Measurements from ENCODE around the gene ABHD4. TPM values are rescaled to one million over a fixed set of nuclear protein-coding genes. Genes with fewer than 3 reads are reported as not detected.

ABHD4 gene
- total RNA-seq, 5 donors from 2014 or later (not counting 1 experiment from before 2014, with no cell fraction given): 10.1 to 20.9 (median 17.3) TPM

GRCh38 chr14:22648506-22648905 is 50.4 kb downstream of the ABHD4 start:
- Mint-ChIP-seq H3K27ac (no peak overlapping the region), H3K4me1 (peaks cover 0 to 3% (median 0%) of the 10 kb centered on the region in 3 donors), H3K9me3 (no peaks in the 10 kb centered on the region), H3K4me3 (no peak overlapping the region), H3K36me3 (no peaks in the 10 kb centered on the region), H3K27me3 (no peaks in the 10 kb centered on the region)
- H3K9me3 ChIP-seq: no peaks in the 10 kb centered on the region
- H3K27me3 ChIP-seq (replicated peaks in 1 of 2; ENCODE audit: control insufficient read depth in 2 of 2, extremely low read depth in 1 of 2, insufficient read depth in 2 of 2, low read length in 1 of 2): no peaks in the 10 kb centered on the region
- CTCF ChIA-PET: interaction anchor here (0.5 to 0.8 kb wide), 3 partner anchors 49 to 240 kb away, joined by 3 to 6 read pairs (median 6); no protein-coding TSS in a partner anchor
- ATAC-seq (replicated peaks in 1 of 4): no peak
- no peaks in the 10 kb centered on the region for H3K36me3 ChIP-seq (ENCODE audit: control insufficient read depth in 2 of 2, extremely low read depth in 1 of 2, insufficient read depth in 1 of 2, low read length in 1 of 2)
- H3K4me3 ChIP-seq (ENCODE audit: control insufficient read depth in 1 of 2, extremely low read depth in 1 of 2, low read length in 1 of 2): no peak overlapping the region
- POLR2A ChIA-PET: interaction anchor here (0.6 to 1.1 kb wide), 2 partner anchors 8 to 59 kb away, joined by 4 to 7 read pairs; partner anchors contain the start of gene DAD1 (in 1 of the 2)
- no peaks in the 10 kb centered on the region for H3K4me1 ChIP-seq (ENCODE audit: control insufficient read depth in 1 of 2, extremely low read depth in 1 of 2, insufficient read depth in 2 of 2, low read length in 2 of 2)
- no CpG with 5 or more reads among the region's 2 CpGs for WGBS (ENCODE audit: insufficient coverage)
- no peak for DNase-seq
- no peak overlapping the region for H3K27ac ChIP-seq (ENCODE audit: low read length)

GRCh38 chr14:22650046-22650739 is 52.1 kb downstream of the ABHD4 start:
- Histone ChIP-seq H3K27ac (ENCODE audit: low read length) (no peak overlapping the region), H3K27me3 (replicated peaks in 1 of 2; ENCODE audit: control insufficient read depth in 2 of 2, extremely low read depth in 1 of 2, insufficient read depth in 2 of 2, low read length in 1 of 2) (no peaks in the 10 kb centered on the region), H3K36me3 (ENCODE audit: control insufficient read depth in 2 of 2, extremely low read depth in 1 of 2, insufficient read depth in 1 of 2, low read length in 1 of 2) (no peaks in the 10 kb centered on the region), H3K4me3 (ENCODE audit: control insufficient read depth in 1 of 2, extremely low read depth in 1 of 2, low read length in 1 of 2) (no peak overlapping the region), H3K9me3 (no peaks in the 10 kb centered on the region), H3K4me1 (ENCODE audit: control insufficient read depth in 1 of 2, extremely low read depth in 1 of 2, insufficient read depth in 2 of 2, low read length in 2 of 2) (no peaks in the 10 kb centered on the region)
- Mint-ChIP-seq H3K9me3 (no peaks in the 10 kb centered on the region), H3K27ac (no peak overlapping the region), H3K27me3 (no peaks in the 10 kb centered on the region), H3K36me3 (no peaks in the 10 kb centered on the region), H3K4me3 (no peak overlapping the region), H3K4me1 (no peaks in the 10 kb centered on the region)
- DNase-seq: no peak
- WGBS (ENCODE audit: insufficient coverage): 90% methylated on average over 3 of the region's 7 CpGs
- ChIA-PET CTCF (interaction anchor here in 1 of 2 donors (1.3 kb wide), 2 partner anchors 52 to 80 kb away, joined by 3 to 5 read pairs; partner anchors contain the start of gene ABHD4), POLR2A (no interaction called here)
- no peak for ATAC-seq (replicated peaks in 1 of 4)

GRCh38 chr14:22650960-22651521 is 52.9 kb downstream of the ABHD4 start:
- Histone ChIP-seq H3K36me3 (ENCODE audit: control insufficient read depth in 2 of 2, extremely low read depth in 1 of 2, insufficient read depth in 1 of 2, low read length in 1 of 2) (no peaks in the 10 kb centered on the region), H3K27me3 (replicated peaks in 1 of 2; ENCODE audit: control insufficient read depth in 2 of 2, extremely low read depth in 1 of 2, insufficient read depth in 2 of 2, low read length in 1 of 2) (no peaks in the 10 kb centered on the region), H3K9me3 (no peaks in the 10 kb centered on the region), H3K4me1 (ENCODE audit: control insufficient read depth in 1 of 2, extremely low read depth in 1 of 2, insufficient read depth in 2 of 2, low read length in 2 of 2) (no peaks in the 10 kb centered on the region), H3K27ac (ENCODE audit: low read length) (no peak overlapping the region), H3K4me3 (ENCODE audit: control insufficient read depth in 1 of 2, extremely low read depth in 1 of 2, low read length in 1 of 2) (no peak overlapping the region)
- Mint-ChIP-seq H3K27ac (no peak overlapping the region), H3K4me3 (no peak overlapping the region), H3K4me1 (no peaks in the 10 kb centered on the region), H3K27me3 (no peaks in the 10 kb centered on the region), H3K36me3 (no peaks in the 10 kb centered on the region), H3K9me3 (no peaks in the 10 kb centered on the region)
- WGBS (ENCODE audit: insufficient coverage): 60% methylated on average over 1 of the region's 3 CpGs
- ChIA-PET CTCF (interaction anchor here in 1 of 2 donors (0.5 to 1.3 kb wide), 3 partner anchors 52 to 833 kb away, joined by 3 to 5 read pairs (median 4); partner anchors contain the start of gene ABHD4), POLR2A (no interaction called here)
- no peak for ATAC-seq (replicated peaks in 1 of 4)
- no peak for DNase-seq

GRCh38 chr14:22651586-22651985 is 53.5 kb downstream of the ABHD4 start:
- no CpG with 5 or more reads among the region's 2 CpGs for WGBS (ENCODE audit: insufficient coverage)
- Mint-ChIP-seq H3K36me3 (no peaks in the 10 kb centered on the region), H3K27me3 (no peaks in the 10 kb centered on the region), H3K9me3 (no peaks in the 10 kb centered on the region), H3K4me3 (no peak overlapping the region), H3K27ac (no peak overlapping the region), H3K4me1 (no peaks in the 10 kb centered on the region)
- Histone ChIP-seq H3K4me1 (ENCODE audit: control insufficient read depth in 1 of 2, extremely low read depth in 1 of 2, insufficient read depth in 2 of 2, low read length in 2 of 2) (no peaks in the 10 kb centered on the region), H3K27ac (ENCODE audit: low read length) (no peak overlapping the region), H3K9me3 (no peaks in the 10 kb centered on the region), H3K4me3 (ENCODE audit: control insufficient read depth in 1 of 2, extremely low read depth in 1 of 2, low read length in 1 of 2) (no peak overlapping the region), H3K27me3 (replicated peaks in 1 of 2; ENCODE audit: control insufficient read depth in 2 of 2, extremely low read depth in 1 of 2, insufficient read depth in 2 of 2, low read length in 1 of 2) (no peaks in the 10 kb centered on the region), H3K36me3 (ENCODE audit: control insufficient read depth in 2 of 2, extremely low read depth in 1 of 2, insufficient read depth in 1 of 2, low read length in 1 of 2) (no peaks in the 10 kb centered on the region)
- CTCF ChIA-PET: interaction anchor here (0.5 to 2.5 kb wide), 5 partner anchors 53 to 833 kb away, joined by 3 to 17 read pairs (median 5); partner anchors contain the start of gene ABHD4 (in 1 of the 2)
- POLR2A ChIA-PET: no interaction called here
- ATAC-seq (replicated peaks in 1 of 4) (no peak), DNase-seq (no peak)

DNA sequence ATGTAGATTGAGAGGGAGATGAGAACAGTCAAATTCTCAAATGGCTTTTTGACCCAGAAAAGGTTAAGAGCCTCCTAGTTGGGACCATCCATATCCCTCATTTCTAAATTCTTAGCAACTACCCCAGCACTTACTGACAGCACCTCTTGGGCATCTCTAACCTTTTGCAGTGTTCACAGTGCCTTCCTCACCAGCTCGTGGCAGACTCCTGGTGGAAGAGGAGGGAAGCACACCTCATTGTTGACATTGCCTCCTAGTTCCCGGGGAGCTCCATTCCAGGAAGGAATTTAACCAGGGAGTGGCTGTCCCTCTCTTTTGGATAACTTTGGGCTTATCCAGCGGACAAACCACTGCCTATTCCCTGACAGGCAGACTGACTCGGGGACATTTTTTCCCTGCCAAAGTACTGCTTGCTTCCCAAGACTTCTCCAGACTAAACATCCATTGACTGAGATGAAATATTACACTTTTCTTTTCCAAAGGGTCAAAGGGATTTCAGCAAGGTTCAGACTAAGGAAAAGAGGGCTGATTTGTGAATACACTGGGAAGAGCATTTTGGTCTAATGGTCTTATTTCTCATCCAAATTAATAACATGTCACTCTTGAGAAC is 55.0 kb downstream of the ABHD4 start:
- H3K4me3 Mint-ChIP-seq: no peak overlapping the region
- no peaks in the 10 kb centered on the region for H3K27me3 Mint-ChIP-seq
- 40% methylated on average over 1 of the region's 4 CpGs for WGBS (ENCODE audit: insufficient coverage)
- peak; percentile 77 to 89 (median 84) for ATAC-seq (replicated peaks in 1 of 4)
- peak in 34 of 35 experiments; percentile 2 to 70 (median 26) for DNase-seq
- Histone ChIP-seq H3K9me3 (no peaks in the 10 kb centered on the region), H3K27ac (ENCODE audit: low read length) (no peak overlapping the region), H3K36me3 (ENCODE audit: control insufficient read depth in 2 of 2, extremely low read depth in 1 of 2, insufficient read depth in 1 of 2, low read length in 1 of 2) (no peaks in the 10 kb centered on the region), H3K27me3 (replicated peaks in 1 of 2; ENCODE audit: control insufficient read depth in 2 of 2, extremely low read depth in 1 of 2, insufficient read depth in 2 of 2, low read length in 1 of 2) (no peaks in the 10 kb centered on the region), H3K4me3 (ENCODE audit: control insufficient read depth in 1 of 2, extremely low read depth in 1 of 2, low read length in 1 of 2) (no peak overlapping the region), H3K4me1 (ENCODE audit: control insufficient read depth in 1 of 2, extremely low read depth in 1 of 2, insufficient read depth in 2 of 2, low read length in 2 of 2) (no peaks in the 10 kb centered on the region)
- no peaks in the 10 kb centered on the region for H3K4me1 Mint-ChIP-seq
- no peaks in the 10 kb centered on the region for H3K36me3 Mint-ChIP-seq
- H3K9me3 Mint-ChIP-seq: no peaks in the 10 kb centered on the region
- H3K27ac Mint-ChIP-seq: no peak overlapping the region
- ChIA-PET POLR2A (interaction anchor here (0.5 to 1.0 kb wide), 2 partner anchors 83 to 182 kb away, joined by 4 read pairs; no protein-coding TSS in a partner anchor), CTCF (interaction anchor here (0.6 to 2.5 kb wide), 13 partner anchors 60 to 1551 kb away, joined by 3 to 17 read pairs (median 4); partner anchors contain the start of gene DAD1 (in 2 of the 2))

DNA sequence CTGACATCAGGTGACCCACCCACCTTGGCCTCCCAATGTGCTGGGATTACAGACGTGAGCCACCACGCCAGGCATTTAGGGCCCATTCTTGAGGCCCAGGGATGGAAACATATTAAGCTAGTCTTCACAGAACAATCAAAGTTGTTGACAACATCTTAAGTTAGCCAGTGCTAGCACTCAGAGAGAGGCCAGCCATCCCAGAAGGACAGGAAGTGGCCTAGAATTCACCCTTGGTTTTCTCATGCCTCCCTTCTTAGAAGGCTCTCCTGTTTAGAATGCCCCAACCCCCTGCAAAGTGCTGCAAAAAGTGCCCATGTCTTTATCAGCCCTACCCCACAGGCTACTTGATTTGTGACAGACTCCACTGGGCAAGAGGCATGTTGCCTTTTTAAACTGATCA is 58.1 kb downstream of the ABHD4 start:
- WGBS (ENCODE audit: insufficient coverage): no CpG with 5 or more reads among the region's 2 CpGs
- no peak overlapping the region for H3K27ac ChIP-seq (ENCODE audit: low read length)
- DNase-seq (no peak), ATAC-seq (replicated peaks in 1 of 4) (no peak)
- H3K4me3 ChIP-seq (ENCODE audit: control insufficient read depth in 1 of 2, extremely low read depth in 1 of 2, low read length in 1 of 2): no peak overlapping the region
- H3K4me1 ChIP-seq (ENCODE audit: control insufficient read depth in 1 of 2, extremely low read depth in 1 of 2, insufficient read depth in 2 of 2, low read length in 2 of 2): no peaks in the 10 kb centered on the region
- no peaks in the 10 kb centered on the region for H3K27me3 ChIP-seq (replicated peaks in 1 of 2; ENCODE audit: control insufficient read depth in 2 of 2, extremely low read depth in 1 of 2, insufficient read depth in 2 of 2, low read length in 1 of 2)
- POLR2A ChIA-PET: interaction anchor here in 1 of 2 donors (0.7 kb wide), 1 partner anchor 578 kb away, joined by 3 read pairs; no protein-coding TSS in a partner anchor
- Mint-ChIP-seq H3K4me1 (no peaks in the 10 kb centered on the region), H3K27ac (no peak overlapping the region), H3K4me3 (no peak overlapping the region), H3K9me3 (no peaks in the 10 kb centered on the region), H3K27me3 (no peaks in the 10 kb centered on the region), H3K36me3 (no peaks in the 10 kb centered on the region)
- CTCF ChIA-PET: interaction anchor here (0.6 to 1.0 kb wide), 3 partner anchors 86 to 1460 kb away, joined by 3 to 4 read pairs (median 3); no protein-coding TSS in a partner anchor
- no peaks in the 10 kb centered on the region for H3K9me3 ChIP-seq
- no peaks in the 10 kb centered on the region for H3K36me3 ChIP-seq (ENCODE audit: control insufficient read depth in 2 of 2, extremely low read depth in 1 of 2, insufficient read depth in 1 of 2, low read length in 1 of 2)

Data from T-cell (primary cell).